HepG2 (cell line): Measurements from ENCODE around the gene SHISA7. TPM values are rescaled to one million over a fixed set of nuclear protein-coding genes. Genes with fewer than 3 reads are reported as not detected.

Experiments
- GLI4 ChIP-seq: sonication (generic); formaldehyde crosslinking; IDR thresholded peaks from 2 replicates; pipeline ENCODE4 v1.5.1; 2020; ENCODE audit warnings: missing genetic modification reagents, mild to moderate bottlenecking, moderate library complexity, borderline replicate concordance
- MLLT10 ChIP-seq: sonication (generic); formaldehyde crosslinking; IDR thresholded peaks from 2 replicates; pipeline ENCODE4 v1.4.0; 2020; ENCODE audit warnings: missing genetic modification reagents
- TP53 ChIP-seq: sonication (generic); formaldehyde crosslinking; conservative IDR thresholded peaks from 2 replicates; pipeline ENCODE4 v1.4.0; 2020; ENCODE audit warnings: missing genetic modification reagents
- ZFP41 ChIP-seq: sonication (generic); formaldehyde crosslinking; IDR thresholded peaks from 2 replicates; pipeline ENCODE4 v1.4.0; 2020; ENCODE audit warnings: mild to moderate bottlenecking, missing genetic modification reagents, borderline replicate concordance
- ZNF232 ChIP-seq: sonication (generic); formaldehyde crosslinking; IDR thresholded peaks from 2 replicates; pipeline ENCODE4 v1.4.0; 2020; ENCODE audit warnings: missing genetic modification reagents, borderline replicate concordance
- ZSCAN9 ChIP-seq: IDR thresholded peaks from 2 replicates; pipeline ENCODE4 v1.6.1; 2016; ENCODE audit warnings: borderline replicate concordance
- polyA plus RNA-seq, 8 experiments: library from polyadenylated mRNA; depleted of rRNA in 3 of 8; stranded (reverse) in 7 of 8; unstranded in 1 of 8; fragments of >200 nt; fragmentation: Illumina TruSeq in 4 of 8; extraction: Trizol in 4 of 8; gene quantifications; 2 replicates each; pipeline versions ENCODE4 v1.2.1 to v1.2.3, GENCODE V29; 2011 to 2016; ENCODE audit warnings: low read depth in 4 of 8, missing spikeins in 1 of 8, mixed read lengths in 1 of 8; ENCODE audit not compliant: insufficient read depth in 1 of 8
- total RNA-seq, 5 experiments: library from RNA; depleted of rRNA; stranded (reverse); fragments of >200 nt; fragmentation: Illumina TruSeq; extraction: Trizol; gene quantifications; 2 replicates each; pipeline ENCODE4 v1.2.3, GENCODE V29; 2016; ENCODE audit warnings: low read depth in 1 of 5
- TF ChIP-seq, protein P1 (sequence below): sonication (generic); formaldehyde crosslinking; IDR thresholded peaks from 2 replicates; pipeline ENCODE4 v1.4.0; 2020; ENCODE audit warnings: missing genetic modification reagents, mild to moderate bottlenecking, borderline replicate concordance
- TF ChIP-seq, protein P2 (sequence below): sonication (generic); formaldehyde crosslinking; IDR thresholded peaks from 2 replicates; pipeline ENCODE4 v1.4.0; 2020; ENCODE audit warnings: missing genetic modification reagents
- TF ChIP-seq, protein P3 (sequence below): IDR thresholded peaks from 2 replicates; pipeline ENCODE4 v1.6.1; 2018; ENCODE audit warnings: missing genetic modification reagents, mild to moderate bottlenecking, missing compliant biosample characterization
- TF ChIP-seq, protein P4 (sequence below): sonication (generic); formaldehyde crosslinking; IDR thresholded peaks from 2 replicates; pipeline ENCODE4 v1.8.0; 2022; ENCODE audit warnings: missing genetic modification reagents, mild to moderate bottlenecking, moderate library complexity, borderline replicate concordance
- TF ChIP-seq, protein P5 (sequence below): sonication (generic); formaldehyde crosslinking; conservative IDR thresholded peaks from 2 replicates; pipeline ENCODE4 v1.4.0; 2020; ENCODE audit warnings: mild to moderate bottlenecking, missing genetic modification reagents, moderate library complexity

Gene SHISA7
- total and polyA plus RNA-seq, 2 of the 13 experiments (the other 11 are each of a cell fraction or from before 2014, with no cell fraction given): not detected

- 0 out of 2 replicates have a peak, but pooled peaks have one; percentile 75 for TF ChIP-seq GLI4
- no peak for TF ChIP-seq MLLT10 (CRISPR knock-in tag)
- TF ChIP-seq, protein P1, sequence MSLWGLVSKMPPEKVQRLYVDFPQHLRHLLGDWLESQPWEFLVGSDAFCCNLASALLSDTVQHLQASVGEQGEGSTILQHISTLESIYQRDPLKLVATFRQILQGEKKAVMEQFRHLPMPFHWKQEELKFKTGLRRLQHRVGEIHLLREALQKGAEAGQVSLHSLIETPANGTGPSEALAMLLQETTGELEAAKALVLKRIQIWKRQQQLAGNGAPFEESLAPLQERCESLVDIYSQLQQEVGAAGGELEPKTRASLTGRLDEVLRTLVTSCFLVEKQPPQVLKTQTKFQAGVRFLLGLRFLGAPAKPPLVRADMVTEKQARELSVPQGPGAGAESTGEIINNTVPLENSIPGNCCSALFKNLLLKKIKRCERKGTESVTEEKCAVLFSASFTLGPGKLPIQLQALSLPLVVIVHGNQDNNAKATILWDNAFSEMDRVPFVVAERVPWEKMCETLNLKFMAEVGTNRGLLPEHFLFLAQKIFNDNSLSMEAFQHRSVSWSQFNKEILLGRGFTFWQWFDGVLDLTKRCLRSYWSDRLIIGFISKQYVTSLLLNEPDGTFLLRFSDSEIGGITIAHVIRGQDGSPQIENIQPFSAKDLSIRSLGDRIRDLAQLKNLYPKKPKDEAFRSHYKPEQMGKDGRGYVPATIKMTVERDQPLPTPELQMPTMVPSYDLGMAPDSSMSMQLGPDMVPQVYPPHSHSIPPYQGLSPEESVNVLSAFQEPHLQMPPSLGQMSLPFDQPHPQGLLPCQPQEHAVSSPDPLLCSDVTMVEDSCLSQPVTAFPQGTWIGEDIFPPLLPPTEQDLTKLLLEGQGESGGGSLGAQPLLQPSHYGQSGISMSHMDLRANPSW (CRISPR knock-in tag): 0 out of 2 replicates have a peak, but pooled peaks have one; percentile 46
- no peak for TF ChIP-seq TP53 (CRISPR knock-in tag)
- TF ChIP-seq, protein P2, sequence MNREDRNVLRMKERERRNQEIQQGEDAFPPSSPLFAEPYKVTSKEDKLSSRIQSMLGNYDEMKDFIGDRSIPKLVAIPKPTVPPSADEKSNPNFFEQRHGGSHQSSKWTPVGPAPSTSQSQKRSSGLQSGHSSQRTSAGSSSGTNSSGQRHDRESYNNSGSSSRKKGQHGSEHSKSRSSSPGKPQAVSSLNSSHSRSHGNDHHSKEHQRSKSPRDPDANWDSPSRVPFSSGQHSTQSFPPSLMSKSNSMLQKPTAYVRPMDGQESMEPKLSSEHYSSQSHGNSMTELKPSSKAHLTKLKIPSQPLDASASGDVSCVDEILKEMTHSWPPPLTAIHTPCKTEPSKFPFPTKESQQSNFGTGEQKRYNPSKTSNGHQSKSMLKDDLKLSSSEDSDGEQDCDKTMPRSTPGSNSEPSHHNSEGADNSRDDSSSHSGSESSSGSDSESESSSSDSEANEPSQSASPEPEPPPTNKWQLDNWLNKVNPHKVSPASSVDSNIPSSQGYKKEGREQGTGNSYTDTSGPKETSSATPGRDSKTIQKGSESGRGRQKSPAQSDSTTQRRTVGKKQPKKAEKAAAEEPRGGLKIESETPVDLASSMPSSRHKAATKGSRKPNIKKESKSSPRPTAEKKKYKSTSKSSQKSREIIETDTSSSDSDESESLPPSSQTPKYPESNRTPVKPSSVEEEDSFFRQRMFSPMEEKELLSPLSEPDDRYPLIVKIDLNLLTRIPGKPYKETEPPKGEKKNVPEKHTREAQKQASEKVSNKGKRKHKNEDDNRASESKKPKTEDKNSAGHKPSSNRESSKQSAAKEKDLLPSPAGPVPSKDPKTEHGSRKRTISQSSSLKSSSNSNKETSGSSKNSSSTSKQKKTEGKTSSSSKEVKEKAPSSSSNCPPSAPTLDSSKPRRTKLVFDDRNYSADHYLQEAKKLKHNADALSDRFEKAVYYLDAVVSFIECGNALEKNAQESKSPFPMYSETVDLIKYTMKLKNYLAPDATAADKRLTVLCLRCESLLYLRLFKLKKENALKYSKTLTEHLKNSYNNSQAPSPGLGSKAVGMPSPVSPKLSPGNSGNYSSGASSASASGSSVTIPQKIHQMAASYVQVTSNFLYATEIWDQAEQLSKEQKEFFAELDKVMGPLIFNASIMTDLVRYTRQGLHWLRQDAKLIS: peak; percentile 89; the same call in 1 of the 2 replicates
- TF ChIP-seq, protein P3, sequence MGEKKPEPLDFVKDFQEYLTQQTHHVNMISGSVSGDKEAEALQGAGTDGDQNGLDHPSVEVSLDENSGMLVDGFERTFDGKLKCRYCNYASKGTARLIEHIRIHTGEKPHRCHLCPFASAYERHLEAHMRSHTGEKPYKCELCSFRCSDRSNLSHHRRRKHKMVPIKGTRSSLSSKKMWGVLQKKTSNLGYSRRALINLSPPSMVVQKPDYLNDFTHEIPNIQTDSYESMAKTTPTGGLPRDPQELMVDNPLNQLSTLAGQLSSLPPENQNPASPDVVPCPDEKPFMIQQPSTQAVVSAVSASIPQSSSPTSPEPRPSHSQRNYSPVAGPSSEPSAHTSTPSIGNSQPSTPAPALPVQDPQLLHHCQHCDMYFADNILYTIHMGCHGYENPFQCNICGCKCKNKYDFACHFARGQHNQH (CRISPR knock-in tag): peak; percentile 70; the same call in 1 of the 2 replicates
- TF ChIP-seq ZNF232 (CRISPR knock-in tag): no peak
- TF ChIP-seq, protein P4, sequence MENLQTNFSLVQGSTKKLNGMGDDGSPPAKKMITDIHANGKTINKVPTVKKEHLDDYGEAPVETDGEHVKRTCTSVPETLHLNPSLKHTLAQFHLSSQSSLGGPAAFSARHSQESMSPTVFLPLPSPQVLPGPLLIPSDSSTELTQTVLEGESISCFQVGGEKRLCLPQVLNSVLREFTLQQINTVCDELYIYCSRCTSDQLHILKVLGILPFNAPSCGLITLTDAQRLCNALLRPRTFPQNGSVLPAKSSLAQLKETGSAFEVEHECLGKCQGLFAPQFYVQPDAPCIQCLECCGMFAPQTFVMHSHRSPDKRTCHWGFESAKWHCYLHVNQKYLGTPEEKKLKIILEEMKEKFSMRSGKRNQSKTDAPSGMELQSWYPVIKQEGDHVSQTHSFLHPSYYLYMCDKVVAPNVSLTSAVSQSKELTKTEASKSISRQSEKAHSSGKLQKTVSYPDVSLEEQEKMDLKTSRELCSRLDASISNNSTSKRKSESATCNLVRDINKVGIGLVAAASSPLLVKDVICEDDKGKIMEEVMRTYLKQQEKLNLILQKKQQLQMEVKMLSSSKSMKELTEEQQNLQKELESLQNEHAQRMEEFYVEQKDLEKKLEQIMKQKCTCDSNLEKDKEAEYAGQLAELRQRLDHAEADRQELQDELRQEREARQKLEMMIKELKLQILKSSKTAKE (CRISPR knock-in tag): 0 out of 2 replicates have a peak, but pooled peaks have one; percentile 21
- TF ChIP-seq, protein P5, sequence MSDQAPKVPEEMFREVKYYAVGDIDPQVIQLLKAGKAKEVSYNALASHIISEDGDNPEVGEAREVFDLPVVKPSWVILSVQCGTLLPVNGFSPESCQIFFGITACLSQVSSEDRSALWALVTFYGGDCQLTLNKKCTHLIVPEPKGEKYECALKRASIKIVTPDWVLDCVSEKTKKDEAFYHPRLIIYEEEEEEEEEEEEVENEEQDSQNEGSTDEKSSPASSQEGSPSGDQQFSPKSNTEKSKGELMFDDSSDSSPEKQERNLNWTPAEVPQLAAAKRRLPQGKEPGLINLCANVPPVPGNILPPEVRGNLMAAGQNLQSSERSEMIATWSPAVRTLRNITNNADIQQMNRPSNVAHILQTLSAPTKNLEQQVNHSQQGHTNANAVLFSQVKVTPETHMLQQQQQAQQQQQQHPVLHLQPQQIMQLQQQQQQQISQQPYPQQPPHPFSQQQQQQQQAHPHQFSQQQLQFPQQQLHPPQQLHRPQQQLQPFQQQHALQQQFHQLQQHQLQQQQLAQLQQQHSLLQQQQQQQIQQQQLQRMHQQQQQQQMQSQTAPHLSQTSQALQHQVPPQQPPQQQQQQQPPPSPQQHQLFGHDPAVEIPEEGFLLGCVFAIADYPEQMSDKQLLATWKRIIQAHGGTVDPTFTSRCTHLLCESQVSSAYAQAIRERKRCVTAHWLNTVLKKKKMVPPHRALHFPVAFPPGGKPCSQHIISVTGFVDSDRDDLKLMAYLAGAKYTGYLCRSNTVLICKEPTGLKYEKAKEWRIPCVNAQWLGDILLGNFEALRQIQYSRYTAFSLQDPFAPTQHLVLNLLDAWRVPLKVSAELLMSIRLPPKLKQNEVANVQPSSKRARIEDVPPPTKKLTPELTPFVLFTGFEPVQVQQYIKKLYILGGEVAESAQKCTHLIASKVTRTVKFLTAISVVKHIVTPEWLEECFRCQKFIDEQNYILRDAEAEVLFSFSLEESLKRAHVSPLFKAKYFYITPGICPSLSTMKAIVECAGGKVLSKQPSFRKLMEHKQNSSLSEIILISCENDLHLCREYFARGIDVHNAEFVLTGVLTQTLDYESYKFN: 0 out of 2 replicates have a peak, but pooled peaks have one; percentile 12
- TF ChIP-seq ZFP41 (CRISPR knock-in tag): 0 out of 2 replicates have a peak, but pooled peaks have one; percentile 67
- 0 out of 2 replicates have a peak, but pooled peaks have one; percentile 46 for TF ChIP-seq ZSCAN9 (CRISPR knock-in tag)
Observed at GRCh38 chr19:55385724-55386492, 57.2 kb downstream of the SHISA7 start, which contains the start of gene RPL28 (continued).
